ENCODE data around the gene NRG3.

Gene NRG3

DNA sequence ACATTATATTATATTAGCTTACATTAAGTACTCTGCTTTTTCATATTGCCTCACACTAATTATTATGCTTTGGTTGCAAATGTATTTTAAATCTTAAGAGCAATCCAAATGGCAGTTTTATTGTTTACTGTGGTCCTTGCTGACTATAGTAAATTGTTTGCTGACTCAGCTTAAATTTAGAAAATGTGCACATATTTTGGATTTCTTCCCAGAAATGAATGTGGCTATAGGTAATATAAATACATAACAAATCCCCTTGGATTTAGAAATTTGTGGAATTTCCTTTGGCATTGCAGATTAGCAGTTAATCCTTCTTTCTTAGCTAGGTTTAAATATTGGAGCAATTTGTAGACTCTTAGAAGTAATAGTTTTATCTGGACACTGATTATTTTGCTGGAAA is 565.8 kb downstream of the NRG3 start:
- no peak overlapping the region for H3K4me3 ChIP-seq (ENCODE audit: low read depth, low read length)
- TF ChIP-seq, protein P1, sequence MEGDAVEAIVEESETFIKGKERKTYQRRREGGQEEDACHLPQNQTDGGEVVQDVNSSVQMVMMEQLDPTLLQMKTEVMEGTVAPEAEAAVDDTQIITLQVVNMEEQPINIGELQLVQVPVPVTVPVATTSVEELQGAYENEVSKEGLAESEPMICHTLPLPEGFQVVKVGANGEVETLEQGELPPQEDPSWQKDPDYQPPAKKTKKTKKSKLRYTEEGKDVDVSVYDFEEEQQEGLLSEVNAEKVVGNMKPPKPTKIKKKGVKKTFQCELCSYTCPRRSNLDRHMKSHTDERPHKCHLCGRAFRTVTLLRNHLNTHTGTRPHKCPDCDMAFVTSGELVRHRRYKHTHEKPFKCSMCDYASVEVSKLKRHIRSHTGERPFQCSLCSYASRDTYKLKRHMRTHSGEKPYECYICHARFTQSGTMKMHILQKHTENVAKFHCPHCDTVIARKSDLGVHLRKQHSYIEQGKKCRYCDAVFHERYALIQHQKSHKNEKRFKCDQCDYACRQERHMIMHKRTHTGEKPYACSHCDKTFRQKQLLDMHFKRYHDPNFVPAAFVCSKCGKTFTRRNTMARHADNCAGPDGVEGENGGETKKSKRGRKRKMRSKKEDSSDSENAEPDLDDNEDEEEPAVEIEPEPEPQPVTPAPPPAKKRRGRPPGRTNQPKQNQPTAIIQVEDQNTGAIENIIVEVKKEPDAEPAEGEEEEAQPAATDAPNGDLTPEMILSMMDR (IDR thresholded peaks at IDR 0.05; ENCODE audit: low read depth, low read length, missing control alignments) = no peak
- DNase-seq (ENCODE audit: low read depth) = no peak

DNA sequence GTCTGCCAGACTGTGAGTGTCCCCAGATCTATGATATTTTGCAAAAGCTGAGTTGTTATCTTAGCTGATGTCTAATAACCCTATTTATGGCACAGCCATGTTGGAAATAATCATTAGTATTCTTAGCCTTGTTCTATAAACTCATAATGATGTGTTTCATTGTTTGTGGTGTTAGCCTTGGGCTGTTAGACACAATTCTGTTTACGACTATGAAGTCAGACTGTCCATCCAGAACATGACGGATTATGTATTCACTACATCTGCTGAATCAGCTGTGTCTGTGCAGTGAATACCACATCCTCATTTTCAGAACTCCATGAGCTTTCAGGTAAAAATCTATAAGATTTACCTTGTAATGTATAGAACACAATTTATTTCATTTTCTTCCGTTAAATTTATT is 577.1 kb downstream of the NRG3 start:
- H3K4me3 ChIP-seq (ENCODE audit: low read depth, low read length) = no peak overlapping the region
- TF ChIP-seq, protein P1 (IDR thresholded peaks at IDR 0.05; ENCODE audit: low read depth, low read length, missing control alignments) = no peak
- no peak for DNase-seq (ENCODE audit: low read depth)

DNA sequence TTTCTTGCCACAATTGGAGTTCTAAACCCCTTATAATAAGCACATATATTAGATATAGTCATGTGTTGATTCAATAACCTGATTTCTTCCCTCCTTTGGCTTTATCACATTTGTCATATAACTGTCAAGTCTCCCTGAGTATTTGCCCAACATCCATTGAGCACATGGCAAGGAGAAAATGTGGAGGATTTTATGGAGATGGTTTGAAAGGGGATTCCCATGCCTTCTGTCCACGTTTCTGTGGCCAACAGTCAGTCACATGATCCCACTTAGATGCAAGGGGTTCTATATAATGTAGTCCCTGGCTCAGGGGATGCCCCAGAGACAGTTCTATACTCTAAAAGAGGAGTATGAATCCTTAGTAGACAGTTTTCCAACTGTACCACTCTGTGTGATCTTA is 577.7 kb downstream of the NRG3 start:
- TF ChIP-seq, protein P1 (IDR thresholded peaks at IDR 0.05; ENCODE audit: low read depth, low read length, missing control alignments) = no peak
- no peak overlapping the region for H3K4me3 ChIP-seq (ENCODE audit: low read depth, low read length)
- no peak for DNase-seq (ENCODE audit: low read depth)

DNA sequence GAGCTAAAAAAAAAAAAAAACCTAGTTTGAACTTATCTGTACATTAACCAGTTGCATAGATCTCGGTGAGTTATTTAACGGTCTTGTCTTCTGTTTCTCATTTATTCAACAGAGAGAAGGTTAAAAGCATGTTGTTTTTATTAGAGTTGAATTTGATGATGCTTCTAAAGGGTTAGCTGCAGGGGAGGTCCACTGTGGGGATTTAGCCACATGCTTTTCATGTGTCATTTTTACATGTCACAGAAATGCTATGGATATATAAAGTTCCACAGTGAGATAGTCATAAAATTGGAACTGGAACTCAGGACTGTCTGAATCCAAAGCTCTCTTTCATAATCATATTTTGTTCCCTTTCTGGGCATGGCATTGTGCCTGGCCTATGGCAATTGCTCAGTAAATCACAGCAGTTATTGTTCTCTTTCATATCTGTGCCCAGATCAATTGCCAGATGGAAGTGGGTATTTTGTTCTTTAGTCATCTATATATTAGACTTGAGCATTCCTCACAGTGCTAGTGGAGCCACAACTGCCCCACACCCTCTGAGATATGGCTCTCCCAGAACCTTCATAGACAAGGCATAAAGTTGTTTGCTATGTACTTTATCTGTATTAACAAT is 578.8 kb downstream of the NRG3 start:
- DNase-seq (ENCODE audit: low read depth) = no peak
- TF ChIP-seq, protein P1 (IDR thresholded peaks at IDR 0.05; ENCODE audit: low read depth, low read length, missing control alignments) = no peak
- H3K4me3 ChIP-seq (ENCODE audit: low read depth, low read length) = no peak overlapping the region

DNA sequence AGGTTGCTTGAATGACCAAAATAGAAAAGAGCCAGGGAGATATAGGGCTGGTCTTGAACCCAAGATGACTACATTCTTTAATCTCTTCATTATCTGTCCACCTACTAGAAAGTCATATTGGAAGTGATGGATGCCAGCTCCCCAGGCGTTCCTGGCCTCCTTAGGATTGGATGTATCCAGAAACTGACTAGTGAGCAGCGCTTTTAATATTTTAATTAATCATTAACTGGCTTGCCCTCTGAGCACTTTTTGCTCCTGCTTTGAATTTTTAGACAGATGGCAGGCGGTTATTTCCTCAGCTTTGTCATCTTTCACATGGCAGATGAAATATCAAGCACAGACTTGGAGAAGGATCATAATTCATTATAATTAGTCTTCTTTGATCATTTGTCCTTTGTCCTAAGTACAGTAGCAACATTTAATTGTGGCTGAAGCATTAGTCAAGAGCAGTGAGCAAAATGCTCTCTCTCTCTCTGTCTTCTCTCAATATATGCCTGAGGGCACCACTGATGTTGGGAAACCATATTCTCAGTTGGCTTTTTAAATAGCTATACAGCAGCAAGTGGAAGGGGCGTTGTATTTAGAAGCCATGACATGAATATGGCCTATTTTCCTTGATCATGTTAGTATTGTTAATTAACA is 588.0 kb downstream of the NRG3 start:
- H3K4me3 ChIP-seq (ENCODE audit: low read depth, low read length) = no peak overlapping the region
- DNase-seq (ENCODE audit: low read depth) = no peak
- TF ChIP-seq, protein P1 (IDR thresholded peaks at IDR 0.05; ENCODE audit: low read depth, low read length, missing control alignments) = no peak

DNA sequence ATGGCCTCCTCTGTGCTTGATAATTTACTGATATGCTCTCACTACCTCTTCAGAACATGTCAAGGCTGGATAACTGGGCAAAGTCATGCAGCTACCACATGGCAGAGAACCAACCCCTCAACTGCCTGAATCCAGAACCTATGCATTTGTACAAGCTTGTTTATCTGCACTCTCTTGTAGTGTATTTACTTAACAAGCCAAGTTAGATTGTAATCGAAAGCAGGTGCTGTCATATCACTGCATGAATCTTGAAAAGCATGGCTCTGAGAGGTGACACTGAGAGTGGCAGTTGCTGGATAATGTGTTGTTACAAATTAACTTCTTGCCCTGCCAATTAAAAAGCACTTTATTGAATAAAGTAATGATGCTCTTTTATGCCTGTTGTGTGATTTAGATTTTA is 588.6 kb downstream of the NRG3 start:
- H3K4me3 ChIP-seq (ENCODE audit: low read depth, low read length) = no peak overlapping the region
- DNase-seq (ENCODE audit: low read depth) = no peak
- TF ChIP-seq, protein P1 (IDR thresholded peaks at IDR 0.05; ENCODE audit: low read depth, low read length, missing control alignments) = no peak

Data from GM12864 (cell line).